Measurements from ENCODE around the gene SP100. TPM values are rescaled to one million over a fixed set of nuclear protein-coding genes. Genes with fewer than 3 reads are reported as not detected.

The SP100 gene
- total RNA-seq, 1 donor from 2014 or later = 64.8 TPM

DNA sequence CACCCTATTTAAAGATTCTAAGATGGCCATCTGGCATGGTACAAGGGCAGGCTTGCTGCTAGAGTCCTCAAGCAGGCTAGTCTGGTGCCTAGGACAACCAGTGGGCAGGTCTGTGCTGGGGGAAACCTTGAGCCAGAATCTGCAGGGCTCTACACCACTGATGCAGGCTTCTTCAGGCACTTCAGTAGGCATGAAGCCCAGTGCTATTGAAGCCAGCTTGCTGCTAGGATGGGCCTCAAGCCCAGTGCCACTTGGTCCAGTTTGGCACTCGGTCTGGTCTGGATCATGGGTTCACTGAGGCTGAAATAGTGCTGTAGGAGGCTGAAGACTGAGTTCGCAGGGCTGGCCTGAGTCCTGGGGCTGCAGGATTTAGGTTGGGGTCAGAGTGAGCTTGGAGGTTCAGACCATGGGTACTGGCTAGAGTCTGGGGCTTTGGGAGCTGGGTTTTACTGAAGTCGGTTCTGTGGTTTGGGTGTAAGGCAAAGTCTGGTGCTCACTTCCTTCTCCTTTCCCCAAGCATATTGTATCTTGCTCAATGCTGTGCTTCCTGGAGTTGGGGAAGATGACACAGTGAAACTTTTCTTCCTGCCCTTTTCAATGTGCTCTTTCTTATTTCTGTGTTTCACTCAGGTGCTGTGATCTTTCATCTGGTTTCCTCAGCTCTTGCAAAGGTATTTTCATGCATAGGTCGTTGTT is 41.2 kb downstream of the SP100 start:
- TF ChIP-seq POLR2A (IDR thresholded peaks at IDR 0.05) = no peak
- TF ChIP-seq, protein P1, sequence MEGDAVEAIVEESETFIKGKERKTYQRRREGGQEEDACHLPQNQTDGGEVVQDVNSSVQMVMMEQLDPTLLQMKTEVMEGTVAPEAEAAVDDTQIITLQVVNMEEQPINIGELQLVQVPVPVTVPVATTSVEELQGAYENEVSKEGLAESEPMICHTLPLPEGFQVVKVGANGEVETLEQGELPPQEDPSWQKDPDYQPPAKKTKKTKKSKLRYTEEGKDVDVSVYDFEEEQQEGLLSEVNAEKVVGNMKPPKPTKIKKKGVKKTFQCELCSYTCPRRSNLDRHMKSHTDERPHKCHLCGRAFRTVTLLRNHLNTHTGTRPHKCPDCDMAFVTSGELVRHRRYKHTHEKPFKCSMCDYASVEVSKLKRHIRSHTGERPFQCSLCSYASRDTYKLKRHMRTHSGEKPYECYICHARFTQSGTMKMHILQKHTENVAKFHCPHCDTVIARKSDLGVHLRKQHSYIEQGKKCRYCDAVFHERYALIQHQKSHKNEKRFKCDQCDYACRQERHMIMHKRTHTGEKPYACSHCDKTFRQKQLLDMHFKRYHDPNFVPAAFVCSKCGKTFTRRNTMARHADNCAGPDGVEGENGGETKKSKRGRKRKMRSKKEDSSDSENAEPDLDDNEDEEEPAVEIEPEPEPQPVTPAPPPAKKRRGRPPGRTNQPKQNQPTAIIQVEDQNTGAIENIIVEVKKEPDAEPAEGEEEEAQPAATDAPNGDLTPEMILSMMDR (IDR thresholded peaks at IDR 0.05) = no peak
- no peak for TF ChIP-seq POLR2AphosphoS5 (IDR thresholded peaks at IDR 0.05; ENCODE audit: insufficient read depth in 1 of 2, low read depth in 1 of 2)
- no peak overlapping the region for H3K4me3 ChIP-seq
- intact Hi-C loops (cut with DNase I) = no loop called here
- H3K4me1 ChIP-seq = no peaks in the 10 kb centered on the region
- H3K27ac ChIP-seq = no peak overlapping the region
- H3K36me3 ChIP-seq = peaks cover 0 to 87% of the 10 kb centered on the region in 2 donors
- H3K9me3 ChIP-seq = no peaks in the 10 kb centered on the region
- no peak for DNase-seq (ENCODE audit: extremely low spot score in 2 of 2)
- H3K27me3 ChIP-seq = no peaks in the 10 kb centered on the region

DNA sequence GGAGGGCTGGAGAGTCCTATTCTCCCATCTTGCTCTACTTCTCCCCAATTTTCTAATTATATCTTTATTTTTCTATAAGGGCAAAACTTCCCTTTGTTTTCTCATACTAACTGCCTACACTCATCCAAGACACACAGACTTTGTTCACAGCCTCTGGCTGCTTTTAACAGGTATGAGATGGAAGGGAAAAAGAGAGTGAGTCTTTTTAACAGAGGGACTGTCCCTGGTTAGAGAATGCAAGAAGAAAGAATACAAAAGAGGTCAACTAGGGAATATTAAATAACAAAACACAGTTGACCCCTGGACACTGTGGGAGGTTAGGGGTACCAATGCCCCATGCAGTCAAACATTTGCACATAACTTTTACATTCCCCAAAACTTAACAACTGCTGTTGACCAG is 41.8 kb downstream of the SP100 start:
- peaks cover 0 to 86% of the 10 kb centered on the region in 2 donors for H3K36me3 ChIP-seq
- H3K27ac ChIP-seq = no peak overlapping the region
- DNase-seq (ENCODE audit: extremely low spot score in 2 of 2) = no peak
- intact Hi-C loops (cut with DNase I) = no loop called here
- no peak overlapping the region for H3K4me3 ChIP-seq
- TF ChIP-seq POLR2A (IDR thresholded peaks at IDR 0.05) = no peak
- no peaks in the 10 kb centered on the region for H3K4me1 ChIP-seq
- no peaks in the 10 kb centered on the region for H3K9me3 ChIP-seq
- no peaks in the 10 kb centered on the region for H3K27me3 ChIP-seq

DNA sequence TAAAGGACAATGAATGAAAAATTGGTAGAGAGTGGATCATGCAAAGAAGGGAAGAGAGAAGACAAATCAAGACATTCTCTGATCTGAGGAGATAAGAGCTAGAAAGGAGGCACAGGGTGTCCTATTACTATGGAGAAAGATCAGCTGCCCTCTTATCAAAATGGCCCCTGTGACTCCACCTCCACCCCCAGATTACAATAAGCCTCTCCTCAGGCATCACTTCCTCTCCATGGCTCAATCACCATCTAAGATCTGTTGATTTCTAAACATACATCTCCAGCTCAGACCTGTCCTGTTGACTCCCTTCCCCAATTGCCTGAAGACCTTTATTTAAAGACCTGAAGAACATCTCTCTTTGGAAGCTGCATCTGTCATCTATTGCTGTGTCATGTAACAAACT is 43.2 kb downstream of the SP100 start:
- intact Hi-C loops (cut with DNase I) = no loop called here
- peaks cover 0 to 80% of the 10 kb centered on the region in 2 donors for H3K36me3 ChIP-seq
- no peaks in the 10 kb centered on the region for H3K27me3 ChIP-seq
- TF ChIP-seq, protein P1 (IDR thresholded peaks at IDR 0.05) = no peak
- TF ChIP-seq POLR2AphosphoS5 (IDR thresholded peaks at IDR 0.05; ENCODE audit: insufficient read depth in 1 of 2, low read depth in 1 of 2) (no peak), POLR2A (IDR thresholded peaks at IDR 0.05) (no peak)
- no peaks in the 10 kb centered on the region for H3K4me1 ChIP-seq
- H3K9me3 ChIP-seq = no peaks in the 10 kb centered on the region
- H3K4me3 ChIP-seq = no peak overlapping the region
- no peak for DNase-seq (ENCODE audit: extremely low spot score in 2 of 2)
- H3K27ac ChIP-seq = no peak overlapping the region

DNA sequence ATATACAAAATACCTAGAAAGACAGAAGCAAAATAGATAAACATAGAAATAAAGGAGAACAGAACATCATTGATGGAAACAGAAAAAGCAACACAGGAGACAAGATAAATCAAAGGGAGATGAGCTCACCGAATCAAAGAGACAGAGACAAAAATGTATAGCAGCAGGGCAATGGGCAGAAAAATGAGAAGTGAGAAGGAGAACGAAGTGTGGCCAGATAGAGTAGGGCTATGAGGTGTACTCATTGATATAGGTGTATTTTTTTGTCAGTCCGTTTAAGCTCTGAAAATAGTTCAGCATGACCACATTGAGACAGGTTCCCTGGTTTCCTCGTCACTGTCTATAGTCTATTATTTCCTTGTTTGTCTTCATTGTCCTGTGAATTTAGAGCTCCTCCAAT is 55.1 kb downstream of the SP100 start:
- Histone ChIP-seq H3K27me3 (no peaks in the 10 kb centered on the region), H3K36me3 (peaks cover 0 to 63% of the 10 kb centered on the region in 2 donors), H3K4me1 (no peaks in the 10 kb centered on the region), H3K4me3 (no peak overlapping the region), H3K27ac (no peak overlapping the region), H3K9me3 (no peaks in the 10 kb centered on the region)
- no peak for DNase-seq (ENCODE audit: extremely low spot score in 2 of 2)
- no peak for TF ChIP-seq POLR2A (IDR thresholded peaks at IDR 0.05)
- TF ChIP-seq POLR2AphosphoS5 (IDR thresholded peaks at IDR 0.05; ENCODE audit: insufficient read depth in 1 of 2, low read depth in 1 of 2) = no peak
- TF ChIP-seq, protein P1 (IDR thresholded peaks at IDR 0.05) = no peak
- intact Hi-C loops (cut with DNase I) = no loop called here

DNA sequence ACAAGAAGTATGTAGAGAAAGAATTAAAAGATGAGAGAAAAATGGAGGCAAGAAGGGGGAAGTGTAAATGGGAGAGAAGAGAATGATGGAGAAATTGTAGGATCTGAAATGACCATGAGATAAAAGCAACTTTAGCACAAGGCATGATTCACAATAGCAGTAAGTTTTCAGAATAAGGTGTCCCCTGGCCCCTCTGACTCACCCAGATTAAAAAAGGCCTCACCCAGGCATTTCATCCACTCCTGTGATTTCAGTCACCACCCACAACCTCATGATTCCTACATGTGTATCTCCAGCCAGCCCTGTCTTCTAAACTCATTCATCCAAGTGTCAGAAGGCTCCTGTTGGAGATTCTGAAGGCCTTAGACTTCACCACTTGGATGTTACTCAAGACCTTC is 56.6 kb downstream of the SP100 start:
- intact Hi-C loops (cut with DNase I) = no loop called here
- Histone ChIP-seq H3K4me3 (no peak overlapping the region), H3K4me1 (no peaks in the 10 kb centered on the region), H3K27me3 (no peaks in the 10 kb centered on the region), H3K36me3 (peaks cover 0 to 48% of the 10 kb centered on the region in 2 donors), H3K27ac (no peak overlapping the region), H3K9me3 (no peaks in the 10 kb centered on the region)
- TF ChIP-seq, protein P1 (IDR thresholded peaks at IDR 0.05) = no peak
- TF ChIP-seq POLR2A (IDR thresholded peaks at IDR 0.05) (no peak), POLR2AphosphoS5 (IDR thresholded peaks at IDR 0.05; ENCODE audit: insufficient read depth in 1 of 2, low read depth in 1 of 2) (no peak)
- DNase-seq (ENCODE audit: extremely low spot score in 2 of 2) = no peak

All from vagina (tissue), 2 donors.